ENCODE results near the gene AHI1. TPM values are rescaled to one million over a fixed set of nuclear protein-coding genes. Genes with fewer than 3 reads are reported as not detected.
A peak's percentile ranks its signal among the peaks of the same experiment; 100 is the strongest.

AHI1 gene
- total and polyA plus RNA-seq, 2 donors from 2014 or later, result 9.1 to 28.5 TPM

GRCh38 chr6:135280375-135281136 is 217.0 kb downstream of the AHI1 start:
- no peak for TF ChIP-seq CTCF (IDR thresholded peaks at IDR 0.05; ENCODE audit: borderline replicate concordance, extremely low read depth, insufficient read depth)
- Histone ChIP-seq H3K4me1 (ENCODE audit: control insufficient read depth in 2 of 3, insufficient read depth in 2 of 3, low read depth in 1 of 3, low read length in 3 of 3) (no peaks in the 10 kb centered on the region), H3K36me3 (ENCODE audit: control insufficient read depth in 2 of 3, insufficient read depth in 3 of 3, low read length in 3 of 3) (no peaks in the 10 kb centered on the region), H3K4me3 (ENCODE audit: low read length in 3 of 3) (no peak overlapping the region), H3K27ac (ENCODE audit: low read depth in 2 of 2, low read length in 2 of 2) (no peak overlapping the region), H3K27me3 (ENCODE audit: control insufficient read depth, insufficient read depth, low read length) (no peaks in the 10 kb centered on the region), H3K9me3 (ENCODE audit: control insufficient read depth in 2 of 3, insufficient read depth in 1 of 3, low read length in 3 of 3) (no peaks in the 10 kb centered on the region), H3K9ac (ENCODE audit: low read length in 3 of 3) (no peak overlapping the region)
- DNase-seq, result peak in 1 of 5 donors; percentile 43
- FAIRE-seq, result no peak
- intact Hi-C loops (cut with DNase I), result no loop called here

GRCh38 chr6:135277422-135277821 is 220.1 kb downstream of the AHI1 start:
- Histone ChIP-seq H3K27ac (ENCODE audit: low read depth in 2 of 2, low read length in 2 of 2) (no peak overlapping the region), H3K9ac (ENCODE audit: low read length in 3 of 3) (no peak overlapping the region), H3K9me3 (ENCODE audit: control insufficient read depth in 2 of 3, insufficient read depth in 1 of 3, low read length in 3 of 3) (no peaks in the 10 kb centered on the region), H3K36me3 (ENCODE audit: control insufficient read depth in 2 of 3, insufficient read depth in 3 of 3, low read length in 3 of 3) (no peaks in the 10 kb centered on the region), H3K4me1 (ENCODE audit: control insufficient read depth in 2 of 3, insufficient read depth in 2 of 3, low read depth in 1 of 3, low read length in 3 of 3) (no peaks in the 10 kb centered on the region), H3K27me3 (ENCODE audit: control insufficient read depth, insufficient read depth, low read length) (no peaks in the 10 kb centered on the region), H3K4me3 (ENCODE audit: low read length in 3 of 3) (no peak overlapping the region)
- no peak for FAIRE-seq
- intact Hi-C loops (cut with DNase I), result no loop called here
- no peak for TF ChIP-seq CTCF (IDR thresholded peaks at IDR 0.05; ENCODE audit: borderline replicate concordance, extremely low read depth, insufficient read depth)
- DNase-seq, result no peak

GRCh38 chr6:135274561-135275293 is 222.8 kb downstream of the AHI1 start:
- no peaks in the 10 kb centered on the region for H3K27me3 ChIP-seq (ENCODE audit: control insufficient read depth, insufficient read depth, low read length)
- FAIRE-seq, result no peak
- no peaks in the 10 kb centered on the region for H3K36me3 ChIP-seq (ENCODE audit: control insufficient read depth in 2 of 3, insufficient read depth in 3 of 3, low read length in 3 of 3)
- peaks cover 0 to 3% (median 0%) of the 10 kb centered on the region in 3 donors for H3K4me1 ChIP-seq (ENCODE audit: control insufficient read depth in 2 of 3, insufficient read depth in 2 of 3, low read depth in 1 of 3, low read length in 3 of 3)
- H3K4me3 ChIP-seq (ENCODE audit: low read length in 3 of 3), result no peak overlapping the region
- intact Hi-C loops (cut with DNase I), result no loop called here
- no peak for DNase-seq
- no peak overlapping the region for H3K9ac ChIP-seq (ENCODE audit: low read length in 3 of 3)
- H3K9me3 ChIP-seq (ENCODE audit: control insufficient read depth in 2 of 3, insufficient read depth in 1 of 3, low read length in 3 of 3), result no peaks in the 10 kb centered on the region
- no peak for TF ChIP-seq CTCF (IDR thresholded peaks at IDR 0.05; ENCODE audit: borderline replicate concordance, extremely low read depth, insufficient read depth)
- no peak overlapping the region for H3K27ac ChIP-seq (ENCODE audit: low read depth in 2 of 2, low read length in 2 of 2)
